B cell (primary cell): ENCODE data around the gene LIPM. TPM values are rescaled to one million over a fixed set of nuclear protein-coding genes. Genes with fewer than 3 reads are reported as not detected.

ENCODE experiments used
- ATAC-seq: fragments of 200-7000 bp; cut with Tn5 transposase; one replicate; pipeline ENCODE4 v1.10.0; 2021; ENCODE audit warnings: low read depth, mild to moderate bottlenecking, moderate number of reproducible peaks, moderate library complexity
- CTCF ChIA-PET: fragments of 350-600 bp; sonication (Branson Sonifier 250); formaldehyde crosslinking; loops from one replicate; lab custom pipeline; 2021; ENCODE audit warnings: antibody characterized with exemption, inconsistent platforms; lab: Charles Lee
- POLR2A ChIA-PET: fragments of 350-600 bp; sonication (Branson Sonifier 250); formaldehyde crosslinking; loops from one replicate; lab custom pipeline; 2021; ENCODE audit warnings: antibody characterized with exemption; lab: Charles Lee
- DNase-seq: peaks from one replicate; pipeline ENCODE4 v3.0.0; 2013
- H2AFZ ChIP-seq: 2 replicates; pipeline ENCODE4 v1.6.1; 2012; ENCODE audit warnings: mild to moderate bottlenecking, low read depth, low read length; ENCODE audit not compliant: insufficient read depth, poor library complexity, severe bottlenecking
- H3K27ac ChIP-seq, 2 donors: 1 replicate in 1 of 2; 2 replicates in 1 of 2; pipeline ENCODE4 v1.5.1; 2012 to 2013; ENCODE audit warnings: low read length in 2 of 2, mild to moderate bottlenecking in 2 of 2, moderate library complexity in 1 of 2
- H3K27me3 ChIP-seq, 4 experiments: fragments of 200-600 bp in 1 of 4; sonication (generic) in 1 of 4; replicated peaks in 1 of 4; 1 replicate in 2 of 4; 2 replicates in 2 of 4; pipeline versions ENCODE4 v1.6.1 to v1.7.0; 2013 to 2016; ENCODE audit warnings: low read length in 3 of 4, mild to moderate bottlenecking in 2 of 4, mixed read lengths in 1 of 4, moderate library complexity in 1 of 4; ENCODE audit not compliant: insufficient read depth in 4 of 4, control insufficient read depth in 3 of 4; ENCODE audit errors: control extremely low read depth in 1 of 4
- H3K36me3 ChIP-seq, 2 experiments: replicated peaks in 1 of 2; 1 replicate in 1 of 2; 2 replicates in 1 of 2; pipeline versions ENCODE4 v1.6.1 to v1.7.1; 2013; ENCODE audit warnings: low read length in 1 of 2; ENCODE audit not compliant: insufficient read depth in 2 of 2, control insufficient read depth in 1 of 2; ENCODE audit errors: control extremely low read depth in 1 of 2, extremely low read depth in 1 of 2
- H3K4me1 ChIP-seq, 2 donors: fragments of 200-600 bp in 1 of 2; sonication (generic) in 1 of 2; 1 replicate in 1 of 2; 2 replicates in 1 of 2; pipeline versions ENCODE4 v1.5.1 to v1.6.1; 2013 to 2017; ENCODE audit warnings: low read length in 2 of 2; ENCODE audit not compliant: control insufficient read depth in 2 of 2, insufficient read depth in 2 of 2
- H3K4me2 ChIP-seq: replicated peaks from 2 replicates; pipeline ENCODE3; 2012; ENCODE audit warnings: mild to moderate bottlenecking, low read depth, low read length; ENCODE audit not compliant: poor library complexity, severe bottlenecking
- H3K4me3 ChIP-seq, 5 experiments: fragments of 200-600 bp in 1 of 5; sonication (generic) in 1 of 5; 1 replicate in 3 of 5; 2 replicates in 2 of 5; pipeline versions ENCODE4 v1.5.1 to v1.7.0; 2011 to 2016; ENCODE audit warnings: low read length in 4 of 5, mild to moderate bottlenecking in 4 of 5, low read depth in 2 of 5, control low read depth in 1 of 5, moderate library complexity in 1 of 5; ENCODE audit not compliant: insufficient read depth in 1 of 5; ENCODE audit errors: control extremely low read depth in 1 of 5, extremely low read depth in 1 of 5
- H3K79me2 ChIP-seq: fragments of 200-600 bp; sonication (generic); one replicate; pipeline ENCODE4 v1.6.0; 2016; ENCODE audit warnings: low read length; ENCODE audit not compliant: control insufficient read depth, insufficient read depth
- H3K9ac ChIP-seq: fragments of 200-600 bp; sonication (generic); 2 replicates; pipeline ENCODE4 v1.6.1; 2017; ENCODE audit warnings: mild to moderate bottlenecking, low read length, moderate library complexity
- H3K9me3 ChIP-seq, 3 donors: one replicate each; pipeline versions ENCODE4 v1.6.1 to v1.7.1; 2013; ENCODE audit warnings: low read length in 2 of 3; ENCODE audit not compliant: control insufficient read depth in 2 of 3, insufficient read depth in 1 of 3; ENCODE audit errors: control extremely low read depth in 1 of 3
- H4K20me1 ChIP-seq: 2 replicates; pipeline ENCODE4 v1.6.0; 2012; ENCODE audit warnings: mild to moderate bottlenecking, low read length; ENCODE audit not compliant: insufficient read depth, control insufficient read depth, poor library complexity, severe bottlenecking
- H3K27ac Mint-ChIP-seq: one replicate; pipeline ENCODE4 v1.8.0; 2021; ENCODE audit warnings: mixed read lengths
- H3K27me3 Mint-ChIP-seq: one replicate; pipeline ENCODE4 v1.8.0; 2021; ENCODE audit warnings: mixed read lengths
- H3K4me1 Mint-ChIP-seq: one replicate; pipeline ENCODE4 v1.8.0; 2021; ENCODE audit warnings: mixed read lengths
- H3K4me3 Mint-ChIP-seq: one replicate; pipeline ENCODE4 v1.8.0; 2021; ENCODE audit warnings: mixed read lengths
- H3K9me3 Mint-ChIP-seq: one replicate; pipeline ENCODE4 v1.8.0; 2022; ENCODE audit warnings: mixed read lengths; ENCODE audit not compliant: insufficient read depth
- CTCF ChIP-seq: fragments of 200-600 bp; IDR thresholded peaks from one replicate; pipeline ENCODE4 v1.8.0; 2022; ENCODE audit warnings: antibody characterized with exemption, mild to moderate bottlenecking
- EZH2 ChIP-seq: IDR thresholded peaks from 2 replicates; pipeline ENCODE4 v1.6.1; 2012; ENCODE audit warnings: borderline replicate concordance, low read depth, mild to moderate bottlenecking, moderate library complexity, low read length; ENCODE audit not compliant: insufficient read depth, poor library complexity, severe bottlenecking
- WGBS: methylation state at CpG from one replicate; pipeline ENCODE4 v1.1.5; 2013; ENCODE audit warnings: missing lambda C conversion rate; ENCODE audit not compliant: insufficient coverage; 5-methylcytosine and 5-hydroxymethylcytosine counted together
- intact Hi-C: fragments of 100-400 bp; cut with micrococcal nuclease; formaldehyde crosslinking; loops from one replicate; pipeline ENCODE4 v1.10.0; 2022
- polyA plus RNA-seq: library from polyadenylated mRNA; depleted of rRNA; stranded (reverse); fragments of >200 nt; gene quantifications from 2 replicates; pipeline ENCODE4 v1.2.3, GENCODE V29; 2012
- total RNA-seq, 2 donors: library from RNA; stranded (reverse); fragments of 120-200 nt in 1 of 2; gene quantifications; 1 replicate in 1 of 2; 2 replicates in 1 of 2; pipeline versions ENCODE4 v1.2.3 to v1.2.4, GENCODE V29; 2013 to 2022

Gene LIPM
- total and polyA plus RNA-seq, 2 donors (not counting 1 experiment from before 2014, with no cell fraction given) = not detected

- no peak for ATAC-seq
- Histone ChIP-seq H3K9ac (no peak overlapping the region), H3K4me2 (no peak overlapping the region), H3K27me3 (no peaks in the 10 kb centered on the region), H2AFZ (no peak overlapping the region), H3K36me3 (no peaks in the 10 kb centered on the region), H3K79me2 (no peaks in the 10 kb centered on the region), H4K20me1 (no peaks in the 10 kb centered on the region), H3K4me1 (no peaks in the 10 kb centered on the region), H3K27ac (no peak overlapping the region), H3K9me3 (no peaks in the 10 kb centered on the region), H3K4me3 (no peak overlapping the region)
- H3K27me3 Mint-ChIP-seq = no peaks in the 10 kb centered on the region
- TF ChIP-seq EZH2 = no peak
- TF ChIP-seq CTCF = no peak
- intact Hi-C loops = no loop called here
- no peaks in the 10 kb centered on the region for H3K4me1 Mint-ChIP-seq
- CTCF ChIA-PET = interaction anchor here (0.7 to 5.9 kb wide), 9 partner anchors 9 to 360 kb away, joined by 3 to 49 read pairs (median 4); no protein-coding TSS in a partner anchor
- H3K9me3 Mint-ChIP-seq = no peaks in the 10 kb centered on the region
- H3K4me3 Mint-ChIP-seq = no peak overlapping the region
- DNase-seq = no peak
- H3K27ac Mint-ChIP-seq = no peak overlapping the region
- WGBS = no CpG with 5 or more reads among the region's 4 CpGs
- POLR2A ChIA-PET = no interaction called here
Observed at GRCh38 chr10:88853155-88853881, 50.8 kb downstream of the LIPM start.

- no peak overlapping the region for H2AFZ ChIP-seq
- ATAC-seq (no peak), DNase-seq (no peak)
- no peaks in the 10 kb centered on the region for H4K20me1 ChIP-seq
- H3K4me1 ChIP-seq = no peaks in the 10 kb centered on the region
- H3K27ac ChIP-seq = no peak overlapping the region
- H3K79me2 ChIP-seq = no peaks in the 10 kb centered on the region
- Mint-ChIP-seq H3K27me3 (no peaks in the 10 kb centered on the region), H3K4me3 (no peak overlapping the region), H3K27ac (no peak overlapping the region), H3K9me3 (no peaks in the 10 kb centered on the region), H3K4me1 (no peaks in the 10 kb centered on the region)
- no peak for TF ChIP-seq EZH2
- TF ChIP-seq CTCF = no peak
- 92% methylated on average over 3 of the region's 3 CpGs for whole genome bisulfite sequencing
- H3K9me3 ChIP-seq = no peaks in the 10 kb centered on the region
- H3K27me3 ChIP-seq = no peaks in the 10 kb centered on the region
- intact Hi-C loops = no loop called here
- CTCF ChIA-PET = interaction anchor here (5.9 kb wide), 1 partner anchor 19 kb away, joined by 49 read pairs; no protein-coding TSS in a partner anchor
- POLR2A ChIA-PET = no interaction called here
- H3K4me3 ChIP-seq = no peak overlapping the region
- H3K36me3 ChIP-seq = no peaks in the 10 kb centered on the region
- H3K4me2 ChIP-seq = no peak overlapping the region
- no peak overlapping the region for H3K9ac ChIP-seq
Observed at GRCh38 chr10:88854684-88855083, 52.2 kb downstream of the LIPM start.
